ENCODE data around the gene ZNF467.
A peak's percentile ranks its signal among the peaks of the same experiment; 100 is the strongest.

ZNF467 gene

DNA sequence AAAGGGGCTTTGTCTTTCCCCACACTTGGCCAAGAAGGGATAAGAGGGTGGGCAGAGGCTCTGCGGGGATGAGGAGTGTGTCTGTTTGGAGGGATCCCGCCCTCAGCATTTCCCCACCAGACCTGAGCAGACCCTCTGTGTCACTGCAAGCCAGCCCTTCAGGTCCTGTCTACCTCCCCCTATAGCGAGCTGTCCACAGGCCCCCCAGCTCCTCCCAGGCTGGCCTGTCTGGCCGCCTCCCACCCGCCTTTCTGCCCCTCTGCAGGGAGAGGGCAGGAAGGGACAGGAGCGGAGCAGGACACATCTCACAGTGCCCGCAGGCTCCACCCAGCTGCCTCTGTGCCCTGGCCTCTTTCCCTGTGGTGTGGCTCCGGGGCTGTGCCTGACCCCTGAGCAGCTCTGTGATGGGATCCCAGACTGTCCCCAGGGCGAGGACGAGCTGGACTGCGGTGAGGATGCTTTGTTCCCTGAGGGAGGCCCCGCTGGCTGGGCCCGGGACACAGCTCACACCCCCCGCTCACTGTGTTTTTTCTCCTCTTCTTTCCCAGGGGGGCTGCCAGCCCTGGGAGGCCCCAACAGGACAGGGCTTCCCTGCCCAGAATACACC is 17.5 kb upstream of the ZNF467 start:
- DNase-seq (ENCODE audit: low spot score): no peak
- TF ChIP-seq, protein P1, sequence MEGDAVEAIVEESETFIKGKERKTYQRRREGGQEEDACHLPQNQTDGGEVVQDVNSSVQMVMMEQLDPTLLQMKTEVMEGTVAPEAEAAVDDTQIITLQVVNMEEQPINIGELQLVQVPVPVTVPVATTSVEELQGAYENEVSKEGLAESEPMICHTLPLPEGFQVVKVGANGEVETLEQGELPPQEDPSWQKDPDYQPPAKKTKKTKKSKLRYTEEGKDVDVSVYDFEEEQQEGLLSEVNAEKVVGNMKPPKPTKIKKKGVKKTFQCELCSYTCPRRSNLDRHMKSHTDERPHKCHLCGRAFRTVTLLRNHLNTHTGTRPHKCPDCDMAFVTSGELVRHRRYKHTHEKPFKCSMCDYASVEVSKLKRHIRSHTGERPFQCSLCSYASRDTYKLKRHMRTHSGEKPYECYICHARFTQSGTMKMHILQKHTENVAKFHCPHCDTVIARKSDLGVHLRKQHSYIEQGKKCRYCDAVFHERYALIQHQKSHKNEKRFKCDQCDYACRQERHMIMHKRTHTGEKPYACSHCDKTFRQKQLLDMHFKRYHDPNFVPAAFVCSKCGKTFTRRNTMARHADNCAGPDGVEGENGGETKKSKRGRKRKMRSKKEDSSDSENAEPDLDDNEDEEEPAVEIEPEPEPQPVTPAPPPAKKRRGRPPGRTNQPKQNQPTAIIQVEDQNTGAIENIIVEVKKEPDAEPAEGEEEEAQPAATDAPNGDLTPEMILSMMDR (IDR thresholded peaks at IDR 0.05; ENCODE audit: extremely low read depth, missing control alignments): no peak

DNA sequence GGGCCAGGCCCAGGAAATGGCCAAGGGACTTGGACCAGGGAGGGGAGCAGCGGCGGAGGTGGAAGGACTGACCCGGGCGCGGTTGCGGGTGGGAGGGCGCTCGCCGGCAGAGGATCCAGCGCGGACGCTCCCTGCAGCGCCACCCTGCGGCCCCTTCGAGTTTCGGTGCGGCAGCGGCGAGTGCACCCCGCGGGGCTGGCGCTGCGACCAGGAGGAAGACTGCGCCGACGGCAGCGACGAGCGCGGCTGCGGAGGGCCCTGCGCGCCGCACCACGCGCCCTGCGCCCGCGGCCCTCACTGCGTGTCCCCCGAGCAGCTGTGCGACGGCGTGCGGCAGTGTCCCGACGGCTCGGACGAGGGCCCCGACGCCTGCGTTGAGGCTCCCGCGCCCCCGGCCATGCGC is 16.8 kb upstream of the ZNF467 start:
- DNase-seq (ENCODE audit: low spot score): peak; percentile 63
- TF ChIP-seq, protein P1 (IDR thresholded peaks at IDR 0.05; ENCODE audit: extremely low read depth, missing control alignments): peak; percentile 6

DNA sequence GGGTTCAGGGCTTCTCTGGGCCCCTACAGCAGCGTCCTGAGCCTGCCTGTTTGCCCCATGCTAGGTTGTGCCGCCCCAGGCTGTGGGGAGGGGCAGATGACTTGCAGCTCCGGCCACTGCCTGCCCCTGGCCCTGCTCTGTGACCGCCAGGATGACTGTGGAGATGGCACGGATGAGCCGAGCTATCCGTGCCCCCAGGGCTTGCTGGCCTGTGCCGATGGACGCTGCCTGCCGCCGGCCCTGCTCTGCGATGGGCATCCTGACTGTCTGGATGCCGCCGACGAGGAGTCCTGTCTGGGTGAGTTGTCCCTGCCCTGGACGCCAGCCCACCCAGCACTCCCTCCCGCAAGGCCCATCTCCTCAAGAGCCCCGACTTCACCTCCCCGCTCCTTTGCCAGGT is 15.7 kb upstream of the ZNF467 start:
- TF ChIP-seq, protein P1 (IDR thresholded peaks at IDR 0.05; ENCODE audit: extremely low read depth, missing control alignments): no peak
- no peak for DNase-seq (ENCODE audit: low spot score)

DNA sequence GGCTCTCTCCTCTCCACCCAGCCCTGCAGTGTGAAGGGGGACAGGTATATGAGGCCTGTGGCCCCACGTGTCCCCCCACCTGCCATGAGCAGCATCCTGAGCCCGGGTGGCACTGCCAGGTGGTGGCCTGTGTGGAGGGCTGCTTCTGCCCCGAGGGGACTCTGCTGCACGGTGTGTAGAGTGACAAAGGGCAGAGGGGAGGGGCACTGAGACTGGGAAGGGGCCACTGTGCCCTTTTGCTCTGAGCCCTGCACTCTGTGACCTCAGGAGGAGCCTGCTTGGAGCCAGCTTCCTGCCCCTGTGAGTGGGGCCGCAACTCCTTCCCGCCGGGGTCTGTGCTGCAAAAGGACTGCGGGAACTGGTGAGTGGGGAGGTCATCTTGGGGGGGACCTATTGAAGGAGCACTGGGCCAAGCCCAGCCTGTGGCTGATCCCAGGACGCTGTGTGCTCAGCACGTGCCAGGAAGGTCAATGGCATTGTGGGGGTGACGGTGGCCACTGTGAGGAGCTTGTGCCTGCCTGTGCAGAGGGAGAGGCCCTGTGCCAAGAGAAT is 15.0 kb upstream of the ZNF467 start:
- TF ChIP-seq, protein P1 (IDR thresholded peaks at IDR 0.05; ENCODE audit: extremely low read depth, missing control alignments): no peak
- DNase-seq (ENCODE audit: low spot score): no peak

DNA sequence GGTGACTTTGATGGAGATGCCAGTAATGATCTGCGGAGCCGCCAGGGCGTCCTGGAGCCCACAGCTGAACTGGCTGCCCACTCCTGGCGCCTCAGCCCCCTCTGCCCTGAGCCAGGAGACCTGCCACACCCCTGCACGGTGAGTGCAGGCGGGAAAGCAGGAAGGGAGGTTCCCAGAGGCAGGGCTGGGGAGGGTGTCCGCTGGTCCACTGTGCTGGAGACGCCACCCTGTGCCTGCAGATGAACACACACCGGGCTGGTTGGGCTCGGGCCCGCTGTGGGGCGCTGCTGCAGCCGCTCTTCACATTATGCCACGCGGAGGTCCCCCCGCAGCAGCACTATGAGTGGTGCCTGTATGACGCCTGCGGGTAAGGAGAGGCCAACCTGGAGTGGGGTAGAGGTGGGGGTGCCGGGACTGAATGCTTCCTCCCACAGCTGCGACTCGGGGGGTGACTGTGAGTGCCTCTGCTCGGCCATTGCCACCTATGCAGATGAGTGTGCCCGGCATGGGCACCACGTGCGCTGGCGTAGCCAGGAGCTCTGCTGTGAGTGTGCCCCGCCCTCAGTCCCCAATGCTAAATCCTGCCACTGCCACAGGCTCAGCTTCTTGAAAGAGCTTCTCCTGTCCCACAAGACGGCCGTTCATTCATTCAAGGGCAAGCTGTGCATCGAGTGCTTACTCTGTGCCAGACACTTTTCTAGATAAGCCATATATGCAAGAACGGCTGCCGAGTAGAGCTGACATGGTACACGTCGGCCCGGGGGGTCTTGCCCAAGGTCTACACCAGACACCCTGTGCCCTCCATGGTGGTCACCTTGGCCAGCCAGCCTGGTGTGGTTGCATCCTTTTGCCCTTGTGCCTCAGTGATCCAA is 14.3 kb upstream of the ZNF467 start:
- no peak for DNase-seq (ENCODE audit: low spot score)
- TF ChIP-seq, protein P1 (IDR thresholded peaks at IDR 0.05; ENCODE audit: extremely low read depth, missing control alignments): no peak

DNA sequence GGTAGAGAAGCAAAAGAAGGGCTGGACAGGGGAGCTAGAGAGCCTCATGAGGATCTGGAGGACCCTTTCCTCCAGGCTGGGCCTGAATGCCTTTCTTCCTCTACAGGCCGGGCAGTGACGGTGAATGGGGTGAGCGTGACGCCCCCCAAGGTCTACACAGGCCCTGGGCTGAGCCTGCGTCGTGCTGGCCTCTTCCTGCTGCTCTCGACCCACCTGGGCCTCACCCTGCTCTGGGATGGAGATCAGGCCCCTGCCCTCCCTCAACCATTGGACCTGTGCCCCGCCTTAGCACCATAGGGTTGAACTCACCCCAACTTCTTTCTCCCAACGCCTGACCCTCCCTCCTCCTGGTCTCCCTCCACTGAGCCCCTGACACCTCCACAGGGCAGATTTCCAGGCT is 12.6 kb upstream of the ZNF467 start:
- TF ChIP-seq, protein P1 (IDR thresholded peaks at IDR 0.05; ENCODE audit: extremely low read depth, missing control alignments): no peak
- DNase-seq (ENCODE audit: low spot score): no peak

DNA sequence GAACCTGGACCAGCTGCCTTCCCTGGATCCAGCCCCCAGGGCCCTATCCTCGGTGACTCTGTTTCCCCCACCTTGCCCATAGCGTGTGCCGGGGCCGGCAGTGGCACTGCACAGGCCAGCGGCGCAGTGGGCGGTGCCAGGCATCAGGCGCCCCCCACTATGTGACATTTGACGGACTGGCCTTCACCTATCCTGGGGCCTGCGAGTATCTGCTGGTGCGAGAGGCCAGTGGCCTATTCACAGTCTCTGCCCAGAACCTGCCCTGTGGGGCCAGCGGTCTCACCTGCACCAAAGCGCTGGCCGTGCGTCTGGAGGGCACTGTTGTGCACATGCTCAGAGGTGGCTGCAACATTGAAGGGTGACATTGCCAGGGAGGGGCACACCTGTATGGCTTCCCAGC is 12.0 kb upstream of the ZNF467 start:
- TF ChIP-seq, protein P1 (IDR thresholded peaks at IDR 0.05; ENCODE audit: extremely low read depth, missing control alignments): no peak
- no peak for DNase-seq (ENCODE audit: low spot score)
